Kidney tubule cell (primary cell): ENCODE data around the gene CPNE1.
"Not testable (repeated sequence)": the region's sequence is repeated elsewhere in the genome, so short reads cannot be mapped to it uniquely, and the experiment has no call there.

Source experiments
- DNase-seq: peaks from one replicate; pipeline ENCODE4 v3.0.0-alpha.2; 2018; ENCODE audit warnings: low spot score

CPNE1 gene

DNA sequence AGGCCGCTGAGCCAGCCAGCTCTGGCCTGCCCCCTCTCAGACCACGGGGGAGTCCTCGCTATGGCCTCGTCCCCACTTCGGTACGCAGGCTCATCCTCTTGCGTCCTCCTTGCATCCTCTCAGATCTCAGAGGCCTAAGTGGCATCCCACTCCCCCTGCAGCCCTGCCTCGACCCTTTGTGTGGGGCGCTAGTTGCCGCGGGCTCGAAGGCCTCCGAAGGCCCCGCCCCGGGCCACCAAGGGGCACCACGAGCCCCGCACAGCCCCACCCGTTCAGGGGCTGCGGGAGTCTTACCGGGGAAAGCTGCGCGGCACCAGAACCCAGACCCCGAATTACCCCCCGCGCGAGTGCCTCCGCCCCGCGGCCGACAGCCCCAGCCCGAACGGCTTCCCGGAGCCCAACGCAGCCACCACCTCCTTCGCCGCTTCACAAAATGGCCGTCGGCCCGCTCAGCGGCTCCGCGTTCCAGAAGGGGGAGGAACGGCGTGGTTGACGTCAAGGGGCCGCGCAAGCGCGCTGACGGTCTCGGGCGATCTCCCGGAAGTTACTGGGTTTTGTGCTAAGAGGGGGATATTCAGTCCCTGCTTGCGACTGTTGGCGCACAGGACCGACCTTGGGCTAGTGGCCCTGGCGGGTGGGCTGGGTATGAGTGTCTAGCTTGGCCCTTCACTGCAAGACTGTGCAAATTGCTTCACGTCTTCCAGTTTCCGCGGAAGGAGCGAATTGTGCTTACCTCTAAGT lies at the start of gene CPNE1, which contains the start of gene RBM12:
Gene CPNE1, minus strand, starts transcription at position 435 of the 741 bp plus-strand sequence. CDS start 31,977 bp downstream, outside the sequence.
Gene RBM12, minus strand, starts transcription at position 435 of the 741 bp plus-strand sequence. CDS start 9,578 bp downstream, outside the sequence.
- DNase-seq = peak; percentile 93

DNA sequence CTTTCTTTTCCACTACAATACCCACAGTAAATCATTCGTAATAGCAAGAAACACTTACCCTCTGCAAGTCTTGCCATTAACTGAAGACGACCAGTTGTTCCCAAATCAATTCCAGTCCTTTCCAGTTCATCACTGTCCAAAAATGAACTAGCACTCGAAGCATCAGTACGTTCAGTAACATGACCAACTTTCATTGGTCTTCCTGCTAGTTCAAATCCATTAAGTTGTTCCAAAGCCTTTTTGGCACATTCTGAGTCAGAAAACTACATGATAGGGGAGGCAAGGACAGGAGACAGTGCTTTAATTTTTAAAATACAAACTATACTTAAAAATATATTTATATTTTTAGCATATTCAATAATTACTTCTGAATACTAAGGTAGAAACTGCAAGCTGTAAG lies 49.4 kb upstream of the CPNE1 start:
- no peak for DNase-seq

DNA sequence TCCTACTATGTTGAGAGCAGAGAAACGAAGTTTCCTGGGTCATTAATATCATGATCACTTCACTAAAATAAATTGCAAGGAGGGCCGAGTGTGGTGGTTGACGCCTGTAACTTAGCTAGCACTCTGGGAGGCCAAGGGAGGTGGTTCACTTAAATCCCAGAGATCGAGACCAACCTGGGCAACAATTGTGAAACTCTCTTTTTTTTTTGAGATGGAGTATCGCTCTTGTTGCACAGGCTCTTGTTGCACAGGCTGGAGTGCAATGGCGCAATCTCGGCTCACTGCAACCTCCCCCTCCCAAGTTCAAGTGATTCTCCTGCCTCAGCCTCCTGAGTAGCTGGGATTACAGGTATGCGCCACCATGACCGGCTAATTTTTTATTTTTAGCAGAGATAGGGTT lies 48.4 kb upstream of the CPNE1 start:
- not testable (repeated sequence) for DNase-seq

DNA sequence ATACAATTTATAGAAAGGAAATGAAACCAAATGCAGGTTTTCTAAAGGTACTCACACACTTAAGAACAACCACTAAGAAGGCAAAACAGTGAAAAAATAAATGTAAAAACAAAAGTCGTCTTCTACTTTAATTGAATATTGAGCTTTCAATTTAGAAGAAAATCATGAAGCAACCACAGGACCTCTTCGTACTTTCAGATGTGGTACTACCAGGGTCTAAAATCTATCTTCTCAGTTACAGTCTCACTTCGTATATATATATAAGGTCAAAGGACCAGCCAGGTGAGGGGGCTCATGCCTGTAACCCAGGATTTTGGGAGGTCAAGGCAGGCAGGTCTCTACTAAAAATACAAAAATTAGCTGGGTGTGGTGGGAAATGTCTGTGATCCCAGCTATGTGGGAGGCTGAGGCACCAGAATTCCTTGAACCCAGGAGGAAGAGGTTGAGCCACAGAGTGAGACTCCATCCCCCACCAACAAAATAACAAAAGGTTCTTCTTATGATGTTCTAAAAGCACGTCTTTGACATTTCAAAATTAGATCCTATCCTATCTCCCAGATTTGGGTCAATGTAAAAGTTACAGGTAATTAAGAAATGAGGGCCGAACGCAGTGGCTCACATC lies 47.0 kb upstream of the CPNE1 start:
- no peak for DNase-seq

- DNase-seq = no peak
These were observed 46.3 kb upstream of the CPNE1 start for GRCh38 chr20:35710884-35711587.

- no peak for DNase-seq
These were observed 45.3 kb upstream of the CPNE1 start for GRCh38 chr20:35710039-35710438.

DNA sequence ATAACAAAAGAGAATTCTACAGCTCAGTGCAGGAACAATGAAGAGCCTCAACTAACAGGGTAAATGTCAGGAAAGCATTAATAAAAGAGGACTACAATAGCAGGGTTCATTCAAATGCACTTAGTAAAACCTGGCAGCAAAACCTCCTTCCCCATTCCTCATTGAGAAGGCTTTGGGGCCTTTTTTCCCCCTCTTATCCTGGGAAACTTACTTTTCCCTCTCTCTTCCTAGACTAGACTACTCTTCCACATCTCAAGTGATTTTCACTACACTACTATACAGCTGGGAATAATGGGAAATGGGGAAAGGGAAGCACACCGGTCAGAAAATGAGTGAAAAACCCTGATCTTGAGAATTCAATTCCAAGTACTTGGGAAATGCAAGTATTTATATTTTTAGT lies 44.6 kb upstream of the CPNE1 start:
- no peak for DNase-seq

DNA sequence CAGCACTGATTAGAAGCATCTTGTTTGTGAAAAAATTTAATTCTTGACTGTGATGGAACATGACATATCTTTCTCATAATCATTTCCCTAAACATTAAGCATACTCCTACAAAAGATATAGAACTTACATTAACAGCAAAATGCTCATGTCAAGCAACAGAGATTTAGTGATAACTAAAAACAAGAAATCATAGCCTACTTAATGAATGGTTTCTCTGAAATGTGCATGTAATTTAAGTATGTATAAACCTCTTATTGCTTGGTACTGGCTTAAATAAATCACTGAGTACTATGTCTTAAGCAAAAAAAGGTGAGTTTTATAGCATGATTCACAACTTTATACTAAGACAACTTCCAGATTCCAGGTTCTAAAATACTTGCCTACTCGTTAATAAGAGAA lies 43.8 kb upstream of the CPNE1 start:
- DNase-seq = no peak

- DNase-seq = not testable (repeated sequence)
These were observed 42.2 kb upstream of the CPNE1 start for GRCh38 chr20:35706591-35707529.

DNA sequence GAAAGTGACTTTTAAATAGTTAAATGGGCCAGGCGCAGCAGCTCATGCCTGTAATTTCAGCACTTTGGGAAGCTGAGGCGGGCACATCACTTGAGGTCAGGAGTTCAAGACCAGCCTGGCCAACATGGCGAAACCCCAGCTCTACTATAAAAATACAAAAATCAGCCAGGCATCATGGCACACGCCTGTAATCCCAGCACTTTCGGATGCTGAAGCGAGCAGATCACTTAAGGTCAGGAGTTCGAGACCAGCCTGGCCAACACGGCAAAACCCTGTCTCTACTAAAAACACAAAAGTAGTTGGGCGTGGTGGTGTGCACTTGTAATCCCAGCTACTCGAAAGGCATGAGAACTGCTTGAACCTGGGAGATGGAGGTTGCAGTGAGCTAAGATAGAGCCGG lies 41.2 kb upstream of the CPNE1 start:
- not testable (repeated sequence) for DNase-seq

DNA sequence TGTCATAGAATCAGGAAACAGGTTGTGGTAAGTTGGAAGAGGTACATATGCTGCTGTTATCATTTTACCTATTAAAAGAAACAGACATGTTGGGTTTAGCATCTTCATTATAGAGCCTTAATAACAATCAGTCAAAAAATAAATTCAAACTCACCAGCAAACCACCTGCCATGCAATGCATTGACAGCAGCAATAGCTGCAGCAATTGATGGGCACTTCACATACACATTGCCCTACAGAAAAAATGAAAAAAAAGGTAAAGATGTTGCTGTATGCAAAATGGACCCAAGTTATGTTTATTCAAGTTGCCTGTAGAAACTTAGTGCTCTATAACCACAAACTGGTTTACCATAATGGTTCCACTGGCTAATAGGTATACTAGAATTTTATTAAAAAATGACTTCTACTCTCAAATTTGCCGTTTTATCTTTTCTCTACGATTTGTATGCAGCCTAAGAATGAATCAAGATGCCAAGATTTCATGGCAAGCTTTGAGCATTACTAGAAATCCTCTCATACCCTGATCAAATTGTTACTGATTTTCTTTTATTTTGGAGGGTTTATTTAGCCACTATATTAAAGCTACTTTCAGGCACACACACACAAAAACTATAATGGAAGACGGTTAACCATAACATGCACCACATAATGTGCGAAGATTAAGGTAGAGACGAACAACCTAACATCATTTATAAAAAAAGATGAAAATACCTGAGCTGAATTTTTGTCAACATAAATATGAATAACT lies 40.0 kb upstream of the CPNE1 start:
- no peak for DNase-seq

- DNase-seq = no peak
These were observed 38.4 kb upstream of the CPNE1 start for GRCh38 chr20:35702824-35703695.

DNA sequence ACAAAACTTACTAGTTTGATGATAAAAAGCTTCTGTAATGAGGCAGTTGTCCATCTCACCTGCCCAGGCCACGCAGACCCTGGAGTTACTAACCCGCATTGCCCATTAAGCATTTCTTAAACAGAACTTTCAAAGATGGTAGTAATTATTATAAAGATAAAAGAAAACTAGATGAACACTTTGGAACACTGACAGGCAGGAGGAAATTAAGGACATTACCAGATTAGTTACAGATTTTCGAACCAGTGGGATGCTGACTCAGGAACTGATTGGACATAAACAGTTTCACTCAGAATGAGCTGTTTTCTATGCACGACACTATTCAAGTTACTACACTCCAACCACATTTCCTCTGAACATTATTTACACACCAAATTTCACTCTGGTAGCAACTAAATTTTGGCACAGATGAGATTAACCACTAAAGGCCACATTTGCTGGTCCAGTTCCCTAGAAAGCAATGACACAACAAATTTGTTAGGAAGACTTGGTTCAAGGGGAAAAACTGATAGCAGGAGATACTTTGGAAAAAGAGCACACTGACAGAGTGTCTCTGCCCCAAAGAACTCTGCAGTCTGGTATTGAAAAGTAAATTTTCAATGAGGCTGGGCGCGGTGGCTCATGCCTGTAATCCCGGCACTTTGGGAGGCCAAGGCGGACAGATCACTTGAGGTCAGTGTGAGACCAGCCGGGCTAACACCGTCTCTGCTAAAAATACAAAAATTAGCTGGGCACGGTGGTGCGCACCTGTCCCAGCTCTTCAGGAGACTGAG lies 37.5 kb upstream of the CPNE1 start:
- DNase-seq = peak; percentile 9

DNA sequence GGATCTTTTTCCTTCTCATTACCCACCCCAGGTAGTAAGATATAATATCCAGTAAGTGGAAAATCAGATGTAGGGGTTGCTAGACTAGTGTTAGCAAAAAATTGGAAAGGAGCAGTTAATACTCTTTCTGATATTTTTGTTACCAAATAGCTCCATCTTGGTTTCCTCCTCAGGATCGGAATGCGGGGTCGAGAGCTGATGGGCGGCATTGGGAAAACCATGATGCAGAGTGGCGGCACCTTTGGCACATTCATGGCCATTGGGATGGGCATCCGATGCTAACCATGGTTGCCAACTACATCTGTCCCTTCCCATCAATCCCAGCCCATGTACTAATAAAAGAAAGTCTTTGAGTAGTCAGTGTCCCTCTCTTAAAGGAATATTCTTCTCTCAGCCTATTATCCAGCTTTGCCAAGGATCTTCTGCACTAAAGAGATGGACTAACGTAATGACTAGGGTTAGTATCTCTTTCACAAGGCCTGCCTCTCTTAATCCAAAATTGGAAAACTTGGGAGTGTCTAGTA lies 36.0 kb upstream of the CPNE1 start:
- DNase-seq = peak; percentile 16

DNA sequence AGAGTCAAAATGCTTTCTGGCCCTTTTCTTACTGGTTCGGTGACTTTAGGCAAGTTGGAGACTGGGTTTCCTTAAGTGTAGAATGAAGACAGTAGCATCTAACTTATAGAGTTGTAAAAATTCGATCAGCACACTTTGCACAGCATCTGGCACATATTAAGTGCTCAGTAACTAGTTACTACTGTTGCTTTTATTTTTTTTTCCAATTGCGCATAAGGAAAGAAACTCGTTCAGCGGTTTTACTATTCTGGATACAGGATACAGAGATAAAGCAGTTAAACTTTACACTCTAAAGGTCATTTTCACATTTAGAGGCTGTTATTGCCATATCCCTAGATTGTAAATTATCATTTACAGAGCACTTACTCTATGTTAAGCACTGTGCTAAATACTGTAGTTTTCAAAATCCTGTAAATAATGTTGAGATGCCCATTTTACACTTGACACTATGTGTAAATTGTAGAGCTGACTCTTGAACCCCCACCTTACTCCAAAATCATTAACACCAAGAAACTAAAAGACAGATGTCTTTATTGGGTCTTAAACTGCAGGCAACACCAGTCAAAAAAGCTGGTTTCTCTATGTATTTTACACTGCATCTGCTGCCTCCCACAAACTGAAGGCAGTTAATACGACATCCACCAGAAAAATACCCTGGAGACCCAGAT lies 35.4 kb upstream of the CPNE1 start:
- no peak for DNase-seq

DNA sequence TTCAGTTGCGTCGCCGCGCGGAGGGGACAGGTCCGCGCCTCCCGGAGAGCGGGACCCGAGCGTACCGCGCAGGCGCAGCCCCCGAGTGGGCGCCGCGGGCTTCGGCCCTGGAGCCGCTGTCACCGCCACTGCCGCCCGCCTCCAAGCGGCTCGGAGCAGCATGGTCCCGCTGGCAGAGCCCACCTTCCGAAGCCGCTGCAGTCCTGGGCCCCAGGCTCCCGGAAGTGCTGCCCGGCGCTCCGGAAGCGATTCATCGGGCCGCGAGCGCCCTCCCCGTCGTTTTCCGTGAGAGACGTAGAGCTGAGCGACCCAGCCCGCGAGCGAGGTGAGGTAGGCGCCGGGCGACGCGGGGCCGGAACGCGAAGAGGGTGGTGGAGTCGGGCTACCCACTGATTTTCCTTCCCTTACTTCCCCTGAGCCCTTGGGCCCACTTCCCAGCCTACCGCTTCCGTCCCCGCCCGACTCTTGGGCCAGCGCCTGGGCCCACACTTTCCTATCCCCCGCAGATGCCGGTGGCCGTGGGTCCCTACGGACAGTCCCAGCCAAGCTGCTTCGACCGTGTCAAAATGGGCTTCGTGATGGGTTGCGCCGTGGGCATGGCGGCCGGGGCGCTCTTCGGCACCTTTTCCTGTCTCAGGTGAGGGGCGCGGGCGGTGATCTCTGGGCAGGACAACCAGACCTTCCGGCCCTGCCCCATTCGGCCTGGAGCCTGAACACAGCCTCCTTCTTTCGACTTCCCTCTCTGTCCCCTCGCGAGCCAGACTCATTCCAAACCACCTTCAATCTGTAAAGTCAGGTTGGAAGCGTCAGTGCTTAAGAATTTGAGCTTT lies 34.6 kb upstream of the CPNE1 start, which contains the start of the genes NFS1 and ROMO1:
Gene NFS1, minus strand, starts transcription at position 226 of the 830 bp plus-strand sequence. Its CDS starts 64 bp downstream, at position 162.
Gene ROMO1, plus strand, starts transcription at position 279 of the 830 bp plus-strand sequence. Its CDS starts 228 bp downstream, at position 507.
- DNase-seq = peak; percentile 86
